NCI-H774 (cell line): ENCODE data around the gene C2orf76.
"Not testable (repeated sequence)": the region's sequence is repeated elsewhere in the genome, so short reads cannot be mapped to it uniquely, and the experiment has no call there.

Experiments
- DNase-seq: peaks from one replicate; lab custom pipeline; 2025; lab: John Stamatoyannopoulos, UW

C2orf76 gene

GRCh38 chr2:119294671-119295070 is 72.0 kb downstream of the C2orf76 start:
- DNase-seq: no peak

DNA sequence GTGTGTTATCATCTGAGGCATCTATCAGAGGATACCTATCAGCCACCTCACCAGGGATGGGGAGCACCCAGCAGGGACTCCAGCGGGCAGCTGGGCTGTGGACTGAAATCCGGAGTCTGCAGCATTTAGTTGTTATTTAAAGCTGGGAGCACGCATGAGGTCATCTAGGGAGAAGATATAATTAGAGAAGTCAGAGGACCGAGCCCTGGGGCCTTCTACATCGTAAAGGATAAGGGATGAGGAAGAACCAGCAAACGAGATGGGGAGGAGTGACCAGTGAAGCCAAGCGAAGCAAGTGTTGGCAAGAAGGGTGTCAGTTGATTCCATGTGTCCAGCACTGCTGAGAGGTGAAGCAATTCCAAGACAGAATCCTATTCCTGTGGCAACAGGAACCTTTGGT is 72.7 kb downstream of the C2orf76 start:
- no peak for DNase-seq

GRCh38 chr2:119293254-119293653 is 73.4 kb downstream of the C2orf76 start:
- no peak for DNase-seq

- DNase-seq: no peak
Measured at GRCh38 chr2:119292226-119292625, 74.4 kb downstream of the C2orf76 start.

GRCh38 chr2:119291588-119292167 is 75.0 kb downstream of the C2orf76 start:
- no peak for DNase-seq

DNA sequence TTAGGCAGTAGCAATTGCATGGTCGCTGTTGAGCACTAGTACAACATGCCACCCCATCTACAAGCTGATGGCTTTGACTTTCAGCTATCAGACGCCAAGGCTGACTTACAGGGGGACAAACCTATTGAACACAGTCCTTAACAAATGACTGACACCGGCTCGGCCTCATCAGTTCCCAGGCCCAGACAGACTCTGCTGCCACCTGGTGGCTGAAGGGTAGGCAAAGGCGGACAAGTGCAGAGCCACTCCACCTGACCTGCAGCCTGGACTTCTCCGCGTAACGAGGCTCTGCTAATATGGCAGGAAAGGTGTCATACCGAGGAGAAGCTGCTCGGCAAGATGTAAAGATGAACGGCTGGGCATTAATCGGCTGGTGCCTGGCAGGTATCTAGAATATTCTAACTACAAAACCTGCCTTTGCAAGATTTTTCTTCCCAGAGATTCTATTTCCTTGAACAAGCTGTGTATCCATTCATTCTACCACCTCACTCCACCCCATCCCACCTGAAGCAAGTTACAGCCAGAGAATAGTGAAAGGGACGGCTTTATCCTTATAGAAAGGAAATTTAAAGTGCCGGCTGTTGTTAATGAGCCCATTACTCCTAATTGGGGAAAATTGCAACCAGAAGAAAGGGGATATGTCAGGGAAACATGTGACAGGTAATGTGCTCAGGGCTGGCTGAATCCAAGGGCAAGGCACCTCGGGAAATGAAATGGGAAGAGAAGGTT is 75.6 kb downstream of the C2orf76 start:
- DNase-seq: peak; percentile 64

GRCh38 chr2:119289642-119290041 is 77.0 kb downstream of the C2orf76 start:
- DNase-seq: no peak

DNA sequence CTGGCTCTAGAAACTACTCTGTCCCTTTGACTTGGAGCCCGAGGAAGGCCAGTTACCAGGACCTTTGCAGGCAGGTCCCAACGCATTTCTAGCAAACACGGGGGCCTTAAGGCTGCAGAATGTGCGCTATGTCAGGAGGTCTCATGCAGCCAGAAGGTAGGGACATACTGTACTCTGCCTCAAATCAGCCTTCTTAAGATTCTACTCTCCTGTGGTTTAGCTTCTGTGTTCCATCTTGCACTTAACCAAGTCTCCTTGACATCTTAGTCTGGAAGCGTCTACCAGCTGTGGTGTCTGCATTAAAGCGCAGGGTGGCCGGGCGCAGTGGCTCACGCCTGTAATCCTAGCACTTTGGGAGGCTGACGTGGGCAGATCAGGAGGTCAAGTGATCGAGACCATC is 77.5 kb downstream of the C2orf76 start:
- no peak for DNase-seq

DNA sequence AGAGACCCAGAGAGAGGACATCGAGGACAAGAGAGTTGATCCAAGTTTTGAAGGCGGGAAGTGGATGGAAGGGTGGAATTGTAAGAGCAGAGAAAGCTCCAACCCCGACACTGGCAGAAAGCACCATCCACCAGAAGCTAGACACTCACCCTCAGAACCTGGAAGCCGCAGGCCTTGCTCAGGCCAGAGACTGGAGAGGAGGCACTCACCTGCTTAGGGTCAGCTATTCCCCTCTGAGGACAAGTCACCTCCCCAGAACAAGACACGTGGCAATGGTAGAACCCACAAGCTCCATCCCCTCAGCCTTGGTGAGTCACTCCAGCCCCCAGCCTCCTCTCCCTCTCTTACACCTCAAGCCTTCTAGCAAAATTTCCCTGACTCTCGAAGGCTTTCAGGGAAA is 78.1 kb downstream of the C2orf76 start:
- no peak for DNase-seq

DNA sequence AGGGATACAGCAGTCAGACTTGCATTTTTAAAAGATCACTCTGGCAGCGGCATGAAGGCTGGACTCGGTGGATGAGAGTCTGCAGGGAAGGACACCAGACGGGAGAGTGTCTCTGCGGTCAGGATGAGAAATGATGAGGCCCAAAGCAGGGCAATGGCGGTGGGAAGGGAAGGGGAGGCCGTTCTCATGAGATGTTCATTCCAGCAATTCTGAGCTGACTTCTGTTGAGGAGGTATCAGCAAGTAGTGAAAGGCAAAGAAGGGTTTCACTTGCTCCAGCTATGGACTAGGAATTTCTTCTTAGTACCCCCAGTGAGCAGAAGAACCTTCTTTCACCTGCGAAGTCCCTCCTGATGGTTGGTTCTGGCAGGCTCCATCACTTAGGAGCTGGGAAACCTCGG is 80.0 kb downstream of the C2orf76 start:
- DNase-seq: no peak

DNA sequence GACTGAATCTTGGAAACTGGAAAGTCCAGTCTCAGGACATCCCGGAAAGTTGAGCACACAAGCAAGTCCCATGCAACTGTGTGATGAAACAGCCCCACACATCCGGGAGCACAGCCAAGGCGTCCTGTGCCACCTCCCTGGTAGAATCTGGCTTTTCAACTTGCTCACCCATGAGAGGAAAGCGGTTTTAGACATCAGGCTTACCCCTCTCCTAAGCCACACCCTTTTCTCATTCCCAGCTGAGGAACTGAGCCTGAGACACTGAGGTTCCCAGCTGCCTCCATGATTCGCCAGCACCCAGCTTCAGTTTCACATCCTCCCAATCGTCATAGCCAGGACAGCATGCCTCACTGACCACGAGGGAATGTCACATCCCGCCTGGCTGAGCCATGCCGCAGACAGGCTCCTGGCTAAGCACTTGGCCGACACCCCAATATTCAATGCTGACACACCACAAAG is 82.7 kb downstream of the C2orf76 start:
- DNase-seq: no peak

DNA sequence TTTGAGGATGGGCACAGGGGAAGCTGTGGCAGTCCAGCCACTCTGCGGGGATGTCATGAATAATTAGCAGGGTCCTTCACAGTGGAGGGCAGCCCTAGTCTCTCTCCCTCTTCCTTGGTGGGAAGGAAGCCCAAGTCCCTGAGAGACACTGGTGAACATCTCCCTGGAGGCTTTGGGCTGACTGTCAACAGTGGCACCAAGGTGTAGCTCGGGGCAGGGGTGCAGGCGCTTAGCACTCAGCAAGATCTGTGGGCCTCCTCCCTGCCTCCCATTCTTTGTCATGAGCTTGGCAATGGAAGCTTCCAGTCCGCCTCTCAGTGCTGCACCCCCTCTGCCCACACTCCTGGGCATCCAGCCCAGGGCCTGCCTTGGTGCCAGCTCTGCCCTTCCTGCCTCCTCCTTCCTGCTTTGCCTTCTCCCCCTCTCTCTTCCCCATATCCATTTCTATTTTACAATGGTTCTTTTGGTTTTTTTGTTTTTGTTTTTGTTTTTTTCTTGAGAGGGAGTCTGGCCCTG is 83.6 kb downstream of the C2orf76 start:
- DNase-seq: no peak

DNA sequence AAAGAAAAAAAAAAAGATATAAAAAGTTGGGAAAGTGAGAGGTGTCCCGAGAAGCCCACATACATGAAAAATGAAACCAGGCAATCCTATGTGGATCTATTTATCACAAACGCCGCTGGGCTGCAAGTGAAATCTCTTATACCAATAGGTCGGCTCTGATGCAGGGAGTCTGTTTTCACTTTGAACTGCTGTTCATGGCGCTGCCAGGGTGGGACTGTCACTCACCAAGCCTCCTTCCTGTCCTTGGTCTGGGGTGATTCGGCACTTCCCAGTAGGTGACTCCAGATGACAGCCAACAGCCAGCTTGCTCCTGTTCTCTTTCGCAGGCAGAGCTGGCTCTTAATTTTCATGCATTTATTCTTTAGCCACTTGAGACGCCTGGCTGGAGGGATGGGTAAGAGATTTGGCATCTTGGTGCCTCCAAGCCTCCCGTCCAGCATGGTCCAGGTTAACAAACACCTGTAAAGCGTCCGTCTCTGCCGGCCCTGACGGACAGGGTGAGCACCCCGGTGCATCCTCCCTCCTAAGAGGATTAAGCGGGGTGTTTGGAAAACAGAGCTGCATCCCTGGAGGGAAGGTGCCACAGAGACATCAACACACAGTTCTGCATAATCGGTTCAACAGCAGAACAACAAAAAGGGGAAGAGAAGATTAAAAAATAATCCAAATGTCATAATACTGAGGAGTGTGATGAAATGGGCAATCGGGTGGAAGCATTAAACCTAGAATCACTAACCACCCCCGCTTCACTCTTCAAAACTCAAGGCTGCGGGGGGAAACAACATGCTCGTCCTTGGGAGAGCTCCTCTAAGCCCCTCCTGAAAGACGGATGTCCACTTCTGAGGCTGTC is 84.3 kb downstream of the C2orf76 start:
- no peak for DNase-seq

GRCh38 chr2:119280680-119281079 is 86.0 kb downstream of the C2orf76 start:
- DNase-seq: no peak

DNA sequence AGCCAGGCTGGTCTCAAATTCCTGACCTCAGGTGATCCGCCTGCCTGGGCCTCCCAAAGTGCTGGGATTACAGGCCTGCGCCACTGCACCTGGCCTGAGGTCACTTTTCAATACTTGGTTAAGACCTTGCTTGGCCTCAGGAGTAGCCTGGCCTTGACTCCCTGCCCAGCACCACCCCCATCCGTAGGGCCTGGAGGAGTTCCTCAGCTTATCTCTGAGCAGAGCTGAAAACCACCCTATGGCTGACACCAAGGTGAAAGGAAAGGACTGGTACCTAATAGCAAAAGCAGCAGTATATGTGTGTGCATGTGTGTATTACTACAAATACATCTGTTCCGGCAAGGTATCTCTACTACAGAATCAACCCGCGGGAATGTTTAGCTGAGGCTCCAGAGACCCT is 87.0 kb downstream of the C2orf76 start:
- DNase-seq: no peak

DNA sequence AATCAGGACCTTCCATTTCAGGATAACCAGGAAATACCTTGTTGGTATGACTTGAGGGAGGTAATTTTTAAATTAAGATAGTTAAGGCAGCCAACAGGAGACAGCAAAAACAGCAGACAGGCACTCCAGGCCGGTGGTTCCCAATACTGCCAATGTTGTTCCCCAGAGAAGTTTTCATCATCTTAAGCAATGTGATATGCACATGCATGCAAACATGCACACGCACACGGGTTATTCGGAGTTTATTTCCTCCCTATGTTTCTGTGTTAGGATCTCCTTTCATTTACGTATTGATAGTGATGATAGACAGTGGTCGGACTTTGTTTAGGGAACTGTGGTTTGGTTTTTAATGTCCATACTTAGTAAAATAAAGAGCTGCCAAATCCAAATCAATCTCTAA is 87.7 kb downstream of the C2orf76 start:
- DNase-seq: no peak

DNA sequence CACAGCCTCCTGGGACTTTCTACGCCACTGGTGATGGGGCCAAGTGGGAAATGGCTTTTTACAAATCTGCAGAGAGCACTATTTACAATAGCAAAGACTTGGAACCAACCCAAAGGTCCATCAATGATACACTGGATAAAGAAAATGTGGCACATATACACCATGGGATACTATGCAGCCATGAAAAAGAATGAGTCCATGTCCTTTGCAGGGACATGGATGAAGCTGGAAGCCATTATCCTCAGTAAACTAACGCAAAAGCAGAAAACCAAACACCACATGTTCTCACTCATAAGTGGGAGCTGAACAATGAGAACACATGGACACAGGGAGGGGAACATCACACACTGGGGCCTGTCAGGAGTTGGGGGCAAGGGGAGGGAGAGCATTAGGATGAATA is 88.2 kb downstream of the C2orf76 start:
- DNase-seq: not testable (repeated sequence)

DNA sequence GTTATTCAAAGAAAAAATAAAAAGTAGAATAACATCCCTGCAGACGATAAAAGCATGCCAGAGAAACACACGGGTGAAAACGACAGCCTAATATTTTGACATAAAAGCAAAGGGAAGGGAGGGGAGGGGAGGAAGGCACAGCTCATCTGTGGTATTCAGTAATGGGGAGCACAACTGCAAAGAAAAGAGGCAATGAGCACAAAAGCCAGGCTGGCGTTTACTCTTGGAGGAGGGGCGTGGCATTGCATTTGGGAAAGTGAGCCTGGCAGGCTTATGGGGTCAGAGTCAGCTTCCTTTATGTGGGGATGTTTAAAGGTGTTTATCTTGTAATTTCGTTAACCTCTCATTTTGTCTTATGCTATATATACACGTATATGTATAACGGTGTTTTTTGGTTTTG is 89.8 kb downstream of the C2orf76 start:
- no peak for DNase-seq

DNA sequence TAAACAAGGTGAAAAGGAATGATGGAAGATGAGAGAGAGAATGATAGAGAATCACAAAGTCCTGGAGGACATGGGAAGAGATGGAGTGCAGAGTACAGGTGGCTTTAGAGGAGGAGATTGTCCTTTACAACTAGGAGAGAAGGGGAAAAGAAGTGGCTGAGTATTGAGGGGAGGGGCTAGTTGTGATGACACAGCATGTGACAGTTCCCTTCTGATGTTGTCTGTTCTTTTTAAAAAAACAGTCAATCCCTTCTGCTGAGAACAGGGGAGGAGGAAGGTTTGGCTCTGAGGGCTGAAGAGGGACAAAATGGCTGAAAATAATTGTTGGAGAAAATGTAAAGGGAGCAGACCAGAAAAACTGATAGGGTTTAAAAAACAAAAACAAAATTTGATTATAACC is 99.0 kb downstream of the C2orf76 start:
- no peak for DNase-seq

DNA sequence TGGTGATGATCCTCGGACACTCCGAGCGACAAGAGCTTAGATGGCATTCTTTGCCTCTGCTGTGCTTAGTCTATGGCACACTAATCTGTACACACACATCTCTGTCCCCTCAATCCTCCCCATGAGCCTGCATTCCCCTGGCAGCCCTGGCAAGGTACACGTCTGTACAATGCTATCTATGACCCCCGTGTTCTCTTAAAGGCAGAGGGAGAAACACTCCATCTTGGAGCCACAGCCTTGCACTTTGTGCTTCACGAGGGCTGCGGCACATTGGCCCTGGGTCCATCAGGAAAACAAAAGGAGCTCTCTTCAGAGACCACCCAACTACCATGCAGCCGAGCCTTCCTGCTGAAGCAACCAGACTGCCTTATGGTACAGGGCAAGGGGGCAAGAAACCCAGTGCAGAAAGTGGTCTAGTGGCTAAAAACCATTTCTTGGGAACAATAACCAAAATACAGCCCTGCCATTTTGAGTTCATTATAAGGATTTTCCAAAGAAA is 100.5 kb downstream of the C2orf76 start:
- no peak for DNase-seq

- DNase-seq: no peak
Measured at GRCh38 chr2:119265693-119266066, 101.0 kb downstream of the C2orf76 start.
